Neural cell (in vitro differentiated cells): ENCODE results near the gene DCX. TPM values are rescaled to one million over a fixed set of nuclear protein-coding genes. Genes with fewer than 3 reads are reported as not detected.

Source experiments
- polyA plus RNA-seq: library from polyadenylated mRNA; depleted of rRNA; stranded (reverse); fragments of >200 nt; gene quantifications from 2 replicates; pipeline ENCODE4 v1.2.3, GENCODE V29; 2014
- small RNA-seq, 3 experiments: library from RNA; depleted of rRNA; stranded (forward); fragments of <200 nt; gene quantifications; one replicate each; pipeline ENCODE3, GENCODE V24; 2012

DCX gene
- polyA plus RNA-seq, 1 donor from 2014 or later: 180 TPM

Small RNA genes within 50 kb of the gene (small RNA-seq; reads per million reads assigned to genes)
- 0.03 to 14.7 (median 0.03) reads per million in 3 experiments for gene RNU6-496P

Other genes starting within 250 kb of the DCX start
- gene CAPN6, start 141.7 kb downstream of the DCX start, polyA plus RNA-seq: 0.22 and 0.46 TPM in 2 replicates
- not detected in 2 replicates for gene SERTM2, start 99.5 kb upstream of the DCX start, polyA plus RNA-seq